ENCODE data around the gene GINS3.

- no peak for TF ChIP-seq POLR2A (IDR thresholded peaks at IDR 0.05)
- no peak for TF ChIP-seq CTCF (IDR thresholded peaks at IDR 0.05)
Measured at GRCh38 chr16:58428621-58429542, 36.6 kb downstream of the GINS3 start.
